Lung (tissue), 12 donors: ENCODE results near the gene SHOC2. TPM values are rescaled to one million over a fixed set of nuclear protein-coding genes. Genes with fewer than 3 reads are reported as not detected.

Experiments
- ATAC-seq: fragments of 200-7000 bp; cut with Tn5 transposase; one replicate; pipeline ENCODE4 v1.9.1; 2020; ENCODE audit warnings: moderate number of reproducible peaks; ENCODE audit not compliant: insufficient read depth, low FRiP score
- DNase-seq, 3 donors: peaks; one replicate each; pipeline ENCODE4 v3.0.0-alpha.2; 2013 to 2017
- H3K27ac ChIP-seq, 2 donors: one replicate each; pipeline ENCODE4 v1.5.1; 2013; ENCODE audit warnings: mild to moderate bottlenecking in 2 of 2, moderate library complexity in 2 of 2, control low read depth in 1 of 2, inconsistent platforms in 1 of 2, low read depth in 1 of 2, low read length in 1 of 2
- H3K27me3 ChIP-seq, 3 donors: one replicate each; pipeline ENCODE4 v1.5.1; 2013; ENCODE audit warnings: low read length in 2 of 3; ENCODE audit not compliant: control insufficient read depth in 3 of 3, insufficient read depth in 3 of 3
- H3K36me3 ChIP-seq, 4 donors: one replicate each; pipeline ENCODE4 v1.5.1; 2013; ENCODE audit warnings: low read length in 4 of 4, mild to moderate bottlenecking in 1 of 4, moderate library complexity in 1 of 4; ENCODE audit not compliant: control insufficient read depth in 4 of 4, insufficient read depth in 4 of 4
- H3K4me1 ChIP-seq, 5 donors: one replicate each; pipeline ENCODE4 v1.5.1; 2013; ENCODE audit warnings: low read length in 5 of 5, mild to moderate bottlenecking in 2 of 5, moderate library complexity in 1 of 5; ENCODE audit not compliant: control insufficient read depth in 5 of 5, insufficient read depth in 5 of 5
- H3K4me3 ChIP-seq: one replicate; pipeline ENCODE4 v1.5.1; 2013; ENCODE audit warnings: mild to moderate bottlenecking, control low read depth, moderate library complexity
- H3K9ac ChIP-seq, 2 donors: one replicate each; pipeline ENCODE4 v1.5.1; 2013; ENCODE audit warnings: low read length in 2 of 2, control low read depth in 1 of 2; ENCODE audit not compliant: insufficient read depth in 1 of 2
- H3K9me3 ChIP-seq, 4 donors: one replicate each; pipeline ENCODE4 v1.5.1; 2013; ENCODE audit warnings: low read length in 3 of 4, mild to moderate bottlenecking in 1 of 4, moderate library complexity in 1 of 4; ENCODE audit not compliant: control insufficient read depth in 4 of 4, insufficient read depth in 3 of 4
- CTCF ChIP-seq: IDR thresholded peaks from 2 replicates; pipeline ENCODE4 v1.5.1; 2012; ENCODE audit warnings: mild to moderate bottlenecking; ENCODE audit errors: control extremely low read depth, extremely low read depth
- WGBS, 2 donors: extraction: QIAGEN DNeasy Blood & Tissue Kit; methylation state at CpG; one replicate each; pipeline ENCODE4 v1.1.7; 2013; 5-methylcytosine and 5-hydroxymethylcytosine counted together
- polyA plus RNA-seq, 2 donors: library from polyadenylated mRNA; stranded (reverse); fragments of 200-250 nt; gene quantifications; one replicate each; pipeline ENCODE4 v1.2.1, GENCODE V29; 2013
- total RNA-seq, 2 donors: library from RNA; depleted of rRNA in 1 of 2; stranded (reverse); fragments of >200 nt in 1 of 2; gene quantifications; one replicate each; pipeline ENCODE4 v1.2.1, GENCODE V29; 2014 to 2021
- donor health status: control.
- donor health status: control.
- donor health status: Bipolar disorder and iron deficiency.
- donor health status: healthy.
- donor health status: DM: yes; HTN: yes; CAD: no.

The SHOC2 gene
- total and polyA plus RNA-seq, 4 donors, result 17.3 to 74.9 (median 35.3) TPM

GRCh38 chr10:110973400-110973799 is 54.0 kb downstream of the SHOC2 start:
- no peak overlapping the region for H3K27ac ChIP-seq
- no peak for TF ChIP-seq CTCF
- peaks cover 0 to 7% (median 0%) of the 10 kb centered on the region in 5 donors for H3K4me1 ChIP-seq
- no peaks in the 10 kb centered on the region for H3K9me3 ChIP-seq
- 62 to 82% methylated on average over 3 of the region's 3 CpGs for WGBS, 2 donors
- H3K27me3 ChIP-seq, result no peaks in the 10 kb centered on the region
- H3K36me3 ChIP-seq, result no peaks in the 10 kb centered on the region
- DNase-seq, result no peak
- ATAC-seq, result no peak
- no peak overlapping the region for H3K4me3 ChIP-seq
- H3K9ac ChIP-seq, result no peak overlapping the region

GRCh38 chr10:110976577-110976976 is 57.2 kb downstream of the SHOC2 start:
- Histone ChIP-seq H3K9ac (no peak overlapping the region), H3K9me3 (no peaks in the 10 kb centered on the region), H3K27ac (no peak overlapping the region), H3K36me3 (peaks cover 0 to 4% (median 1%) of the 10 kb centered on the region in 4 donors), H3K4me3 (no peak overlapping the region), H3K27me3 (no peaks in the 10 kb centered on the region), H3K4me1 (peaks cover 0 to 8% (median 0%) of the 10 kb centered on the region in 5 donors)
- TF ChIP-seq CTCF, result no peak
- ATAC-seq (no peak), DNase-seq (no peak)
- 94 to 95% methylated on average over 1 of the region's 1 CpG for WGBS, 2 donors

GRCh38 chr10:110977662-110978061 is 58.3 kb downstream of the SHOC2 start:
- Histone ChIP-seq H3K4me3 (no peak overlapping the region), H3K9me3 (no peaks in the 10 kb centered on the region), H3K9ac (no peak overlapping the region), H3K4me1 (peaks cover 0 to 8% (median 0%) of the 10 kb centered on the region in 5 donors), H3K36me3 (peaks cover 0 to 4% (median 1%) of the 10 kb centered on the region in 4 donors), H3K27me3 (no peaks in the 10 kb centered on the region), H3K27ac (no peak overlapping the region)
- ATAC-seq, result no peak
- no peak for TF ChIP-seq CTCF
- WGBS, 2 donors, result 92 to 97% methylated on average over 2 of the region's 2 CpGs
- DNase-seq, result no peak

GRCh38 chr10:110978204-110978603 is 58.8 kb downstream of the SHOC2 start:
- ATAC-seq, result no peak
- Histone ChIP-seq H3K4me1 (peaks cover 0 to 8% (median 0%) of the 10 kb centered on the region in 5 donors), H3K27me3 (no peaks in the 10 kb centered on the region), H3K36me3 (peaks cover 0 to 4% (median 1%) of the 10 kb centered on the region in 4 donors), H3K4me3 (no peak overlapping the region), H3K9ac (no peak overlapping the region), H3K9me3 (no peaks in the 10 kb centered on the region), H3K27ac (no peak overlapping the region)
- 96 to 100% methylated on average over 2 of the region's 2 CpGs for WGBS, 2 donors
- DNase-seq, result no peak
- no peak for TF ChIP-seq CTCF
